GM15510 (cell line): ENCODE measurements around the gene AGAP3.

Experiments used
- POLR2A ChIP-seq: IDR thresholded peaks from 3 replicates; pipeline ENCODE4 v1.6.1; 2011; ENCODE audit warnings: borderline replicate concordance; ENCODE audit not compliant: insufficient read length; ENCODE audit errors: extremely low read depth

AGAP3 gene

GRCh38 chr7:151125846-151126481, 39.7 kb downstream of the AGAP3 start:
- TF ChIP-seq POLR2A = no peak

- TF ChIP-seq POLR2A = no peak
Observed at GRCh38 chr7:151126491-151127137, 40.3 kb downstream of the AGAP3 start.

- no peak for TF ChIP-seq POLR2A
Observed at GRCh38 chr7:151128144-151128543, 41.9 kb downstream of the AGAP3 start.

- TF ChIP-seq POLR2A = no peak
Observed at GRCh38 chr7:151128716-151129115, 42.4 kb downstream of the AGAP3 start.

- no peak for TF ChIP-seq POLR2A
Observed at GRCh38 chr7:151129117-151129959, 43.1 kb downstream of the AGAP3 start.

GRCh38 chr7:151129960-151130591, 43.8 kb downstream of the AGAP3 start:
- no peak for TF ChIP-seq POLR2A

- TF ChIP-seq POLR2A = no peak
Observed at GRCh38 chr7:151130741-151131157, 44.5 kb downstream of the AGAP3 start.

GRCh38 chr7:151131224-151131591, 44.9 kb downstream of the AGAP3 start:
- no peak for TF ChIP-seq POLR2A

GRCh38 chr7:151131592-151132293, 45.5 kb downstream of the AGAP3 start:
- no peak for TF ChIP-seq POLR2A

GRCh38 chr7:151132461-151133205, 46.4 kb downstream of the AGAP3 start:
- TF ChIP-seq POLR2A = no peak

GRCh38 chr7:151133266-151133985, 47.2 kb downstream of the AGAP3 start:
- no peak for TF ChIP-seq POLR2A

- no peak for TF ChIP-seq POLR2A
Observed at GRCh38 chr7:151133986-151134742, 47.9 kb downstream of the AGAP3 start.
